LoVo (cell line): ENCODE data around the gene HOXA5.
A peak's percentile ranks its signal among the peaks of the same experiment; 100 is the strongest.

Experiments used
- DNase-seq: peaks from one replicate; pipeline ENCODE4 v3.0.0-alpha.2; 2016; ENCODE audit warnings: low spot score

The HOXA5 gene

GRCh38 chr7:27182285-27182841 lies 38.9 kb upstream of the HOXA5 start:
- no peak for DNase-seq

- DNase-seq = no peak
Measured at GRCh38 chr7:27181795-27182275, 38.4 kb upstream of the HOXA5 start.

- no peak for DNase-seq
Measured at GRCh38 chr7:27180431-27181420, 37.2 kb upstream of the HOXA5 start.

GRCh38 chr7:27179503-27180430 lies 36.3 kb upstream of the HOXA5 start:
- DNase-seq = peak; percentile 93

- DNase-seq = no peak
Measured at GRCh38 chr7:27179030-27179429, 35.5 kb upstream of the HOXA5 start.

- no peak for DNase-seq
Measured at GRCh38 chr7:27178366-27178765, 34.9 kb upstream of the HOXA5 start.

GRCh38 chr7:27177795-27178320 lies 34.4 kb upstream of the HOXA5 start:
- no peak for DNase-seq

GRCh38 chr7:27176962-27177794 lies 33.7 kb upstream of the HOXA5 start:
- no peak for DNase-seq

GRCh38 chr7:27176524-27176845 lies 33.0 kb upstream of the HOXA5 start:
- no peak for DNase-seq

- DNase-seq = no peak
Measured at GRCh38 chr7:27175626-27176523, 32.4 kb upstream of the HOXA5 start.

GRCh38 chr7:27174874-27175625 lies 31.6 kb upstream of the HOXA5 start:
- peak; percentile 90 for DNase-seq

- DNase-seq = peak; percentile 84
Measured at GRCh38 chr7:27173956-27174873, 30.7 kb upstream of the HOXA5 start, which contains the start of gene HOXA10. Gene HOXA10 (minus strand): TSS chr7:27174320. CDS start chr7:27174306, 14 bp downstream.

- DNase-seq = no peak
Measured at GRCh38 chr7:27173511-27173955, 30.1 kb upstream of the HOXA5 start.

GRCh38 chr7:27172823-27173510 lies 29.5 kb upstream of the HOXA5 start:
- DNase-seq = no peak

GRCh38 chr7:27172315-27172774 lies 28.9 kb upstream of the HOXA5 start:
- no peak for DNase-seq

- DNase-seq = no peak
Measured at GRCh38 chr7:27171637-27172314, 28.3 kb upstream of the HOXA5 start.

- no peak for DNase-seq
Measured at GRCh38 chr7:27171325-27171636, 27.8 kb upstream of the HOXA5 start.
